Measurements from ENCODE around the gene BIRC5.
"Not testable (repeated sequence)": the region's sequence is repeated elsewhere in the genome, so short reads cannot be mapped to it uniquely, and the experiment has no call there.

Gene BIRC5

GRCh38 chr17:78233678-78234077 is 19.6 kb downstream of the BIRC5 start:
- TF ChIP-seq, protein P1, sequence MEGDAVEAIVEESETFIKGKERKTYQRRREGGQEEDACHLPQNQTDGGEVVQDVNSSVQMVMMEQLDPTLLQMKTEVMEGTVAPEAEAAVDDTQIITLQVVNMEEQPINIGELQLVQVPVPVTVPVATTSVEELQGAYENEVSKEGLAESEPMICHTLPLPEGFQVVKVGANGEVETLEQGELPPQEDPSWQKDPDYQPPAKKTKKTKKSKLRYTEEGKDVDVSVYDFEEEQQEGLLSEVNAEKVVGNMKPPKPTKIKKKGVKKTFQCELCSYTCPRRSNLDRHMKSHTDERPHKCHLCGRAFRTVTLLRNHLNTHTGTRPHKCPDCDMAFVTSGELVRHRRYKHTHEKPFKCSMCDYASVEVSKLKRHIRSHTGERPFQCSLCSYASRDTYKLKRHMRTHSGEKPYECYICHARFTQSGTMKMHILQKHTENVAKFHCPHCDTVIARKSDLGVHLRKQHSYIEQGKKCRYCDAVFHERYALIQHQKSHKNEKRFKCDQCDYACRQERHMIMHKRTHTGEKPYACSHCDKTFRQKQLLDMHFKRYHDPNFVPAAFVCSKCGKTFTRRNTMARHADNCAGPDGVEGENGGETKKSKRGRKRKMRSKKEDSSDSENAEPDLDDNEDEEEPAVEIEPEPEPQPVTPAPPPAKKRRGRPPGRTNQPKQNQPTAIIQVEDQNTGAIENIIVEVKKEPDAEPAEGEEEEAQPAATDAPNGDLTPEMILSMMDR (IDR thresholded peaks at IDR 0.05; ENCODE audit: low read depth, low read length, missing control alignments) = no peak
- Histone ChIP-seq H3K27me3 (replicated peaks) (peaks cover 23% of the 10 kb centered on the region), H3K4me3 (ENCODE audit: low read depth, low read length) (no peak overlapping the region), H3K27ac (no peak overlapping the region), H3K36me3 (replicated peaks) (no peaks in the 10 kb centered on the region)
- no peak for DNase-seq
- in situ Hi-C loops (cut with HindIII; ENCODE audit: low pct_ligation_motif_present, low sequenced_read_pairs) = no loop called here

- in situ Hi-C loops (cut with HindIII; ENCODE audit: low pct_ligation_motif_present, low sequenced_read_pairs) = no loop called here
- H3K4me3 ChIP-seq (ENCODE audit: low read depth, low read length) = no peak overlapping the region
- peaks cover 23% of the 10 kb centered on the region for H3K27me3 ChIP-seq (replicated peaks)
- H3K27ac ChIP-seq = no peak overlapping the region
- DNase-seq = no peak
- TF ChIP-seq, protein P1 (IDR thresholded peaks at IDR 0.05; ENCODE audit: low read depth, low read length, missing control alignments) = no peak
- no peaks in the 10 kb centered on the region for H3K36me3 ChIP-seq (replicated peaks)
Measured at GRCh38 chr17:78234261-78234865, 20.3 kb downstream of the BIRC5 start.

- H3K27ac ChIP-seq; H3K4me3 ChIP-seq (ENCODE audit: low read depth, low read length); DNase-seq; H3K36me3 ChIP-seq (replicated peaks); in situ Hi-C loops (cut with HindIII; ENCODE audit: low pct_ligation_motif_present, low sequenced_read_pairs): not testable (repeated sequence)
- peaks cover 21% of the 10 kb centered on the region for H3K27me3 ChIP-seq (replicated peaks)
Measured at GRCh38 chr17:78235022-78235421, 21.0 kb downstream of the BIRC5 start.

DNA sequence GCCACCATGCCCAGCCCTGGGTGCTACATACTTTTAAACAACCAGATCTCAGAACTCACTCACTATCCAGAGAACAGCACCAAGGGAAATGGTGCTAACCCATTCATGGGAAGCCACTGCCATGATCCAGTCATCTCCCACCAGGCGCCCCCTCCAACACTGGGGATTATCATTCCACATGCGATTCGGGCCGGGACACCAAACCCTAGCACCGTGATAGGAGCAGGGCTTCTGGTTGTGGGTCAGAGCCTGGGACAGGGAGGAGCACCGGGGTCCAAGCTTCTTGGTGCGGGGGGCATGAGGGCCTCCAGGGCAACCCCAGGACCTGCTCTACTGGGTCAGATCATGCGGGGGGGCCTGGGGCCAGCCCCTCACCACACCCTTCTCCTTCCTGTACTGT is 21.8 kb downstream of the BIRC5 start:
- no peak overlapping the region for H3K4me3 ChIP-seq (ENCODE audit: low read depth, low read length)
- H3K27ac ChIP-seq = no peak overlapping the region
- TF ChIP-seq, protein P1 (IDR thresholded peaks at IDR 0.05; ENCODE audit: low read depth, low read length, missing control alignments) = no peak
- H3K27me3 ChIP-seq (replicated peaks) = peaks cover 13% of the 10 kb centered on the region
- no peaks in the 10 kb centered on the region for H3K36me3 ChIP-seq (replicated peaks)
- DNase-seq = no peak
- in situ Hi-C loops (cut with HindIII; ENCODE audit: low pct_ligation_motif_present, low sequenced_read_pairs) = no loop called here

DNA sequence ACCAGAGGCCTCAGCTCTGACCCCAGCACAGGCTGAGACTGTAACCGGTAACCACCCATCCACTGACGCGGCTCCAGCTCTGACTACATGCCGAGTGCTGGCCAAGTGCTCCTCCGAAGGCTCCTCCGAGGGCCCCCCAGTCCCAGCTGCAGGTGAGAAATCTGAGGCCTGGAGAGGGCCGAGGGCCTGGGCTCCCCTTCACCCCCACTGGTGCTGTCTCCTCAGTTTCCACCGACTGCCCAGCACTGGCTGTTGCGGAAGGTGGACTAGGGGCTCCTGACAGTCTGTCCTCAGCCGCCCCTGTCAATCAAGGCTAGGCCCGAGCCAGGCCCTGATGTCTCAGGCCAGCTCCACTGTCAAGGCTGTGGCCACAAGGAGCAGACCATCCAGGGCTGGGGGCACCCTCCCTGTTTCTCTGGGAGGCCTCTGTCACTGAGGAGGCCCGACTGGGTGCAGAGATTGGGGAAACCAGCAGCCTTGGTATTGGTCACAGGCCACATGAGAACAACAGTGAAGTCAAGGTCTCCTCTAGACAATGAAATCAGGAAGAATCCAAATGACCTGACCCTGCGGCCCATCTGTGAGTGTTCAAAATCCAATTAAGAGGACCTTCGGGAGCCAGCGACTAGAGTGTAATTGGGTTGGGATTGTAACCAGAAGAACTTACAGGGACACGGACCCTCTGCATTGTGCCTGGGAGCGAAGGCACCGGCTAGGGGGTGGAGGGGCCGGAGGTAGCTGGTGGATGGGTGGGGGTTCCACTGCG is 22.5 kb downstream of the BIRC5 start:
- H3K36me3 ChIP-seq (replicated peaks) = no peaks in the 10 kb centered on the region
- H3K27ac ChIP-seq = no peak overlapping the region
- DNase-seq = no peak
- in situ Hi-C loops (cut with HindIII; ENCODE audit: low pct_ligation_motif_present, low sequenced_read_pairs) = no loop called here
- peaks cover 7% of the 10 kb centered on the region for H3K27me3 ChIP-seq (replicated peaks)
- no peak overlapping the region for H3K4me3 ChIP-seq (ENCODE audit: low read depth, low read length)
- TF ChIP-seq, protein P1 (IDR thresholded peaks at IDR 0.05; ENCODE audit: low read depth, low read length, missing control alignments) = no peak

GRCh38 chr17:78237401-78238012 is 23.5 kb downstream of the BIRC5 start:
- in situ Hi-C loops (cut with HindIII; ENCODE audit: low pct_ligation_motif_present, low sequenced_read_pairs) = no loop called here
- no peak overlapping the region for H3K27ac ChIP-seq
- TF ChIP-seq, protein P1 (IDR thresholded peaks at IDR 0.05; ENCODE audit: low read depth, low read length, missing control alignments) = no peak
- no peaks in the 10 kb centered on the region for H3K27me3 ChIP-seq (replicated peaks)
- no peak overlapping the region for H3K4me3 ChIP-seq (ENCODE audit: low read depth, low read length)
- H3K36me3 ChIP-seq (replicated peaks) = no peaks in the 10 kb centered on the region
- no peak for DNase-seq

All from brain microvascular endothelial cell (primary cell).